ENCODE measurements around the gene JMJD8.

Gene JMJD8

DNA sequence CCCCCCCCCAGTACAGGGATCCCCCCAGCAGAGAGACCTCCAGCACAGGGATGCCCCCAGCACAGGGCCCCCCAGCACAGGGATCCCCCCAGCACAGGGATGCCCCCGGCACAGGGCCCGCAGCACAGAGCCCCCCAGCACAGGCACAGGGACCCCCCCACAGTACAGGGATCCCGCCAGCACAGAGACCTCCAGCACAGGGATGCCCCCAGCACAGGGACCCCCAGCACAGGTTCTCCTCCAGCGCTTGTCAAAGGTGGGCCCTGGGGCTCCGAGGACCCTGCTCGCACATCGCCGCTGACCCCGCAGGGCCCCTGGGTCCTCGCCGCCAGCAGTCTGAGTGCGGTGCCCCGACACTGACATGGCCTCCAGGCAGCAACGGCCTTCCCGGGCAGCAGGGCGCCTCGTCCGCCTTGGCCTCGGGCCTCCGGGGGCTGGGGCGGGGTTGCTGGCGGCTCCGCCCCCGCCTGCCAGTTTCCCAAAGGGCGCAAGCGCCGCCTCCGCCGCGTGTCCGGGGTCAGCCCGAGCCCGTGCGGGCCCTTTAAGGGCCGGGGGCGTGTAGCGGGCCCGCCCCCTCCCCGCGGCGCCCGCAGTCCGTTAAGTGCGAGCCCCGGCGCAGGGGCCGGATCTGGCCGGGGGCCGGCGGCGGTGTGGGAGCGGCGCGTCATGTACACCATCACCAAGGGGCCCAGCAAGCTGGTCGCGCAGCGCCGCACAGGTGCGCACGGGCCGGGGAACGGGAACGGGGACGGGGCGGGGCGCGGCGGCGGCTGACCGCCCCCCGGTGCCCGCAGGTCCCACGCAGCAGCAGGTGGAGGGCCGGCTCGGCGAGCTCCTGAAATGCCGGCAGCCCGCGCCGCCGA lies 42.6 kb downstream of the JMJD8 start, which contains the start of gene MCRIP2:
TSS of gene MCRIP2 (plus strand) at position 503 of the 863 bp plus-strand sequence. CDS start at position 667, 164 bp downstream.
- DNase-seq (ENCODE audit: low read depth), result no peak

GRCh38 chr16:640614-641013 lies 43.5 kb downstream of the JMJD8 start:
- DNase-seq (ENCODE audit: low read depth), result no peak

DNA sequence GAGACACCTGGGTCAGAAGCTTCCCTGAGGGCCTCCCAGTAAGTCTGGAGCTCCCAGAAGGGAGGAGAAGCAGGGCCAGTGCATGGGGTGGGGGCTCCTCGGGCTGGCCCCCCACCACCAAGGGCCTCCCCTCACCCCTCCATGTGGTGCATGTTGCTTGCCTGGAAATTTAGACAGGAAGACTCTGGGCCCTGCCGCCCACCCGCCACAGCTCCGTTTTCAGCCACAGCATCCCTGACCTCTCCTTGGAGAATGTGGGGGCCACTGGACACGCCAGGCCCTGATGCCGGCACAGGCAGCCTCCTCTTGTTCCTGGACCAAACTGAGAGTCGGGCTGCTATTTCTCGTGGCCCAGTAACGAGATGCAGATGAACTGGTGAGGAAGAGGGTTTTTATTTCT lies 45.3 kb downstream of the JMJD8 start:
- DNase-seq (ENCODE audit: low read depth), result no peak

DNA sequence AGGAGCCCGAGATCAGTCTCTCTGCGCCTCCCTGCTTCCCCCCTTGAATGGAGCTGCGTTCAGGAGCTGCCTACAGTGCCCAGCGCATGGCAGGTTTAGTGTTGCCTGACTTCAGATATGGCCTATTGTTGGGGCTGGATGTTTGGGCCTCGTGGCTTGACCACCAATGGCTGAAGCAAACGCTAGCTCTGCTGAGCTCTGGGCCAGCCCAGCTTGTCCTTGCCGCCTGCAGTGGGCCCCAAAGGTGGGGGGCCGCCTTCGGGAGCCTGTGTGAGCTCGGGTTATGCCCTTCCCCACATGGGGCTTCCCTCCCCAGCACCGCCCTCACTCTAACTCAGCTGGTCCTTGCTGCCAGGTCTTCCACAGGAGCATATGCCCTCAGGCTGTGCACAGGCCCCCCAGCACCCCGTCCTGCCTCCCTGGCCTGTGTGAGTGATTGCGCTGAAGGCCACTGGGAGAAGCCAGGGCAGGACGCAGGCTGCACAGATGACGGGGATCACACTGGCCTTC lies 46.0 kb downstream of the JMJD8 start:
- DNase-seq (ENCODE audit: low read depth), result no peak

DNA sequence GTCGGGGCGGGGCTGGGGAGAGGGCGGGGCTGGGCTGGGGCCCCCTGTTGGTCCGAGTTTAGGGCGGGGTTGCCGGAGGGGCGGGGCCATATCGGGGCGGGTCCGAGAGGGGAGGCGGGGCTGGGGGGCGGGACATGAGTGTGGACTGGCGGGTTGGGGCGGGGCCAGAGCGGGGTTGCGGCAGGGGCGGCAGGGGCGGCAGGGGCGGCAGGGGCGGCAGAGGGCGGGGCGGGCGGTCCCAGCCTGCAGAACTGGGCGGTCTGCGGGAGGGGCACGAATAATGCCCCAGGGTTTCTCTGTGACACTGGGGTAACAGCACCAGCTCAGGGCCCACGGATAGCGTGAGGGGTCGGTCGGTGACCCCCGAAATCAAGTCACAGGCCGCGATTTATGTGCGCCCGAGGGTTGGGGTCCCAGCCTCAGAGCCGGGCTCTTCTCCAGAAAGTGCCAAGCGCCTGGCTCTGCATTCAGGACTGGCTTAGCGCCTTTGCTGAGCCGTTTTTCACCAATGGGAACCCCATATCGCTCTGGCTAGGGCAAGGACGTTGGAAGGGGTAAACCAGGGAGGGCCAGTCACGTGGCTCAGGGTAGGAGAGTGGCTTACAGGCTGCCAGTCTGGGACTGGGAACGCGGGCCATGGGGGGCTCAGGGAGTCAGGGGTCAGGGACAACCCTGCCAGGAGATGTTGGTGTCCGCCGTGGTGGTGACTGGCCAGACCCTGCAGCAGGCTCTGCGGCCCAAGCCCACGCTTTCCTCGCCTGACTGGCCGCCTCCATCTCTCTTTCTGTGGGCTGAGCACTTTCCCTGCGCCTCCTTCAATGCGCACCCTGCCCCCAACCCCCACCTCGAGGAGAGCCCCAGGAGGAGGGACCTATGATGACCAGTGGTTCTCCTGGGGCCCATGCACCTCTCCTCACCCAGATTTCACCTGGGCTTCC lies 46.8 kb downstream of the JMJD8 start:
- DNase-seq (ENCODE audit: low read depth), result no peak

DNA sequence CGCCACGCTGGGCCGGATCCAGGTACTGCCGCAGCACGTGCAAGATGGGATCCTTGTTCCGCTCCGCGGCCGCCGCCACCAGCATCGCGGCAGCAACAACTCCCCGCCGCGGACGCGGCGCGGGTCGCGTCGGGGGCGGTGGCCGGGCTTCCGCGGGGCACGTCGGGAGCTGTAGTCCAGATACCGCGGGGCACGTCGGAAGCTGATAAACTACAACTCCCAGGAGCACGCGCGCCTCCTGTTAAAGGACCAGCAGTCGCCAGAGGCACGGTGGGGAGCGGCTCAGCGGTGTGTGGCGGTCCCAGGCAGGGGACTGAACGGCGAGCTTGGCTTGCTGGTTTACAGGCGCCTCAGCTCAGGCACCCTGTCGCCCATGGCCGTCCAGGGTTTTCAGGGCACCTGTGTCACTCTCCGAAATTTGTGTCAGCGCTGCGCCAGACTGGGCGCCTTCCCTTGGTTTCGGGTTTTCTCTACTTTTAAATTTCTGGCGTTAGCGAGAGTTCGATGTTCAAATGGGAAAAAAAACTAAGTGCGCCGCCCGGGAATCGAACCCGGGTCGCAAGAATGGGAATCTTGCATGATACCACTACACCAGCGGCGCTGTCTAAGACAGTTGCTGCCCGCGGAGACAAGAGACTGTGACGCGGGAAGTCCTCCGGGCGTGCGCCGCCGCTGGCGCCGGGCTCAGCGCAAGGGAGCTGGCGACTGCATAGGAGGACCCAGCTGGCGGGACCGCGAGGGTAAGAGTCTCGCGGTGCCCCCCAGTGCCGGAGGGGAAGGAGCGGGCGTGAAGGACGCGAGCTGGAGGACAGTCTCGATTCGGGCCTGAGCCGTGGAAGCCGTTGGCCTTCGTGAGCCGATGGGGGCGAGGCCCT lies 47.7 kb downstream of the JMJD8 start, which contains the start of gene METTL26:
TSS of gene METTL26 (minus strand) at position 100 of the 875 bp plus-strand sequence. CDS start at position 85, 15 bp downstream.
- DNase-seq (ENCODE audit: low read depth), result peak; percentile 70

DNA sequence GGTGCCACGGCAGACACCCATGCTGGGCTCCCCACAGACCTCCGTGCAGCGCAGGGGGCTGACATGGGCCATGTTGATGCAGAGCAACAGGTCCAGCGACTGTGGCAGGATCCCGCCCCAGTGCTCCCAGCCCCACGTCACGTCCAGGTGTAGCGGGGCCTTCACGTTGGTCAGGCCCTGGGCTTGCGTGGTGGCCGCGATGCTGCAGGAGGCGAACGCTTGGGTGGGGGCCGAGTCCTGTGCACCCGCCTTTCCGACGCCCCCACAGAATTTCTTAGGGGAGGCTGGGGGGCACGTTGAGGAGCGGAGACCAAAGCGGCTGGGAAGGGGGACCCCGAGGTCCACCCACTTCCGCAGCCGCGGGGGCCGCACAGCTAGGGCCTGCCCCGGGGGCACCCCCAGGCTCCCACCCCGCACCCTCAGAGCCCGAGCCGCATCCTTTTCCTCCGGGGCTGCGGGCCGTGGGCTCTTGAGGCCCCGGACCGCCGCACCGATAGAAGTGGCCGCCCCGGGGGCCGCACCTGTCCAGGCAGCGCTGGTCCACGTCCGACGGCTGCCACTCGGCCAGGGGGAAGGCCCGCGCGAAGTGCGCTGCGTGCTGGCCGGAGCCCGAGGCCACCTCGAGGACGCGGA lies 48.4 kb downstream of the JMJD8 start:
- DNase-seq (ENCODE audit: low read depth), result no peak

- no peak for DNase-seq (ENCODE audit: low read depth)
Measured at GRCh38 chr16:634996-635395, 49.1 kb downstream of the JMJD8 start.

- DNase-seq (ENCODE audit: low read depth), result no peak
Measured at GRCh38 chr16:634051-634670, 50.0 kb downstream of the JMJD8 start.

DNA sequence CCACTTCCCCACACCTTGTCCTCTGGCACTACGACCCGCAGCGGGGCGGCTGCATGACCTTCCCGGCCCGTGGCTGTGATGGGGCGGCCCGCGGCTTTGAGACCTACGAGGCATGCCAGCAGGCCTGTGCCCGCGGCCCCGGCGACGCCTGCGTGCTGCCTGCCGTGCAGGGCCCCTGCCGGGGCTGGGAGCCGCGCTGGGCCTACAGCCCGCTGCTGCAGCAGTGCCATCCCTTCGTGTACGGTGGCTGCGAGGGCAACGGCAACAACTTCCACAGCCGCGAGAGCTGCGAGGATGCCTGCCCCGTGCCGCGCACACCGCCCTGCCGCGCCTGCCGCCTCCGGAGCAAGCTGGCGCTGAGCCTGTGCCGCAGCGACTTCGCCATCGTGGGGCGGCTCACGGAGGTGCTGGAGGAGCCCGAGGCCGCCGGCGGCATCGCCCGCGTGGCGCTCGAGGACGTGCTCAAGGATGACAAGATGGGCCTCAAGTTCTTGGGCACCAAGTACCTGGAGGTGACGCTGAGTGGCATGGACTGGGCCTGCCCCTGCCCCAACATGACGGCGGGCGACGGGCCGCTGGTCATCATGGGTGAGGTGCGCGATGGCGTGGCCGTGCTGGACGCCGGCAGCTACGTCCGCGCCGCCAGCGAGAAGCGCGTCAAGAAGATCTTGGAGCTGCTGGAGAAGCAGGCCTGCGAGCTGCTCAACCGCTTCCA lies 50.6 kb downstream of the JMJD8 start:
- no peak for DNase-seq (ENCODE audit: low read depth)

GRCh38 chr16:632486-633335 lies 51.4 kb downstream of the JMJD8 start:
- DNase-seq (ENCODE audit: low read depth), result no peak

- no peak for DNase-seq (ENCODE audit: low read depth)
Measured at GRCh38 chr16:631808-632358, 52.3 kb downstream of the JMJD8 start.
